ENCODE results near the gene TMOD2. TPM values are rescaled to one million over a fixed set of nuclear protein-coding genes. Genes with fewer than 3 reads are reported as not detected.

Gene TMOD2
- total and polyA plus RNA-seq, 2 experiments from 2014 or later, result 3.0 to 5.9 TPM

- no peak overlapping the region for H3K27ac Mint-ChIP-seq
- no peak overlapping the region for H3K4me3 ChIP-seq
- TF ChIP-seq POLR2AphosphoS5 (IDR thresholded peaks at IDR 0.05; ENCODE audit: low read depth), result no peak
- no peak for TF ChIP-seq ZNF114 (CRISPR knock-in tag; IDR thresholded peaks at IDR 0.05)
- no peak for TF ChIP-seq ZNF462 (CRISPR knock-in tag; IDR thresholded peaks at IDR 0.05)
- no peak for TF ChIP-seq ZNF331 (CRISPR knock-in tag; IDR thresholded peaks at IDR 0.05; ENCODE audit: low read depth)
- TF ChIP-seq EZH2phosphoT487 (IDR thresholded peaks at IDR 0.05; ENCODE audit: unreplicated experiment), result no peak
- no peak for TF ChIP-seq CTCF (conservative IDR thresholded peaks at IDR 0.05; ENCODE audit: low read depth in 2 of 2)
- TF ChIP-seq JUNB (IDR thresholded peaks at IDR 0.05; ENCODE audit: unreplicated experiment), result no peak
- no peak overlapping the region for H3K27ac ChIP-seq (ENCODE audit: low read depth)
- no peak overlapping the region for H3K4me3 Mint-ChIP-seq
- H3K4me1 Mint-ChIP-seq, result no peaks in the 10 kb centered on the region
- no peaks in the 10 kb centered on the region for H3K27me3 ChIP-seq (ENCODE audit: insufficient read depth)
- H3K4me1 ChIP-seq (ENCODE audit: insufficient read depth), result no peaks in the 10 kb centered on the region
- H3F3A ChIP-seq (replicated peaks; ENCODE audit: low read depth), result no peaks in the 10 kb centered on the region
- H3K27me3 Mint-ChIP-seq (ENCODE audit: insufficient read depth, low read depth, poor library complexity), result no peaks in the 10 kb centered on the region
- DNase-seq (ENCODE audit: low spot score) (no peak), ATAC-seq (no peak)
- peaks cover 11% of the 10 kb centered on the region; the same call in 2 of the 3 replicates for H3K36me3 Mint-ChIP-seq (ENCODE audit: low read depth)
- H3K36me3 ChIP-seq (ENCODE audit: insufficient read depth), result 0 out of 2 replicates have a peak, but pooled peaks cover 5% of the 10 kb centered on the region
- no peaks in the 10 kb centered on the region for H3K9me2 ChIP-seq (ENCODE audit: insufficient read depth)
- H2AFZ ChIP-seq, result no peak overlapping the region
- no peaks in the 10 kb centered on the region for H4K20me1 ChIP-seq (replicated peaks; ENCODE audit: insufficient read depth)
- no peaks in the 10 kb centered on the region for H3K79me2 ChIP-seq (replicated peaks; ENCODE audit: insufficient read depth)
- H3K4me2 ChIP-seq, result no peak overlapping the region
- no peaks in the 10 kb centered on the region for H3K9me3 Mint-ChIP-seq
These were observed 44.3 kb upstream of the TMOD2 start for GRCh38 chr15:51706926-51707608.
